Neural progenitor cell (in vitro differentiated cells): ENCODE measurements around the gene NKAIN1. TPM values are rescaled to one million over a fixed set of nuclear protein-coding genes. Genes with fewer than 3 reads are reported as not detected.
A peak's percentile ranks its signal among the peaks of the same experiment; 100 is the strongest.

Source experiments
- DNase-seq: peaks from one replicate; pipeline ENCODE4 v3.0.0-alpha.2; 2016; ENCODE audit warnings: low spot score
- H2AFZ ChIP-seq: fragments of 200-600 bp; sonication (generic); replicated peaks from 2 replicates; pipeline ENCODE4 v1.6.1; 2016; ENCODE audit warnings: antibody characterized with exemption
- H3F3A ChIP-seq: fragments of 200-600 bp; sonication (generic); 2 replicates; pipeline ENCODE4 v1.6.1; 2016; ENCODE audit warnings: antibody characterized with exemption, low read depth
- H3K27ac ChIP-seq: fragments of 200-600 bp; sonication (generic); 2 replicates; pipeline ENCODE4 v1.5.1; 2016; ENCODE audit warnings: mild to moderate bottlenecking
- H3K27me3 ChIP-seq: fragments of 200-600 bp; sonication (generic); 2 replicates; pipeline ENCODE4 v1.6.1; 2016; ENCODE audit warnings: mild to moderate bottlenecking, moderate library complexity
- H3K36me3 ChIP-seq: fragments of 200-600 bp; sonication (generic); 2 replicates; pipeline ENCODE4 v1.5.1; 2016
- H3K4me1 ChIP-seq: fragments of 200-600 bp; sonication (generic); 2 replicates; pipeline ENCODE4 v1.6.1; 2016; ENCODE audit warnings: mixed run types
- H3K4me2 ChIP-seq: fragments of 200-600 bp; sonication (generic); 2 replicates; pipeline ENCODE4 v1.6.1; 2016
- H3K4me3 ChIP-seq: fragments of 200-600 bp; sonication (generic); 2 replicates; pipeline ENCODE4 v1.5.1; 2016
- H3K79me2 ChIP-seq: fragments of 200-600 bp; sonication (generic); 2 replicates; pipeline ENCODE4 v1.6.1; 2016; ENCODE audit warnings: low read depth
- H3K9ac ChIP-seq: fragments of 200-600 bp; sonication (generic); 2 replicates; pipeline ENCODE4 v1.6.1; 2016
- H3K9me3 ChIP-seq: fragments of 200-600 bp; sonication (generic); 2 replicates; pipeline ENCODE4 v1.5.1; 2016; ENCODE audit warnings: low read depth
- H4K20me1 ChIP-seq: fragments of 200-600 bp; sonication (generic); 2 replicates; pipeline ENCODE4 v1.6.1; 2016; ENCODE audit warnings: low read depth
- H3K27ac Mint-ChIP-seq: 3 replicates; pipeline ENCODE4 v1.8.0; 2021; ENCODE audit warnings: mixed read lengths
- H3K27me3 Mint-ChIP-seq: 2 replicates; pipeline ENCODE4 v1.8.0; 2022; ENCODE audit warnings: low read depth, mild to moderate bottlenecking, inconsistent platforms, moderate library complexity, mixed read lengths; ENCODE audit not compliant: insufficient read depth
- H3K36me3 Mint-ChIP-seq: 3 replicates; pipeline ENCODE4 v1.8.0; 2021; ENCODE audit warnings: mixed read lengths
- H3K4me1 Mint-ChIP-seq: 3 replicates; pipeline ENCODE4 v1.8.0; 2021; ENCODE audit warnings: mixed read lengths
- H3K4me3 Mint-ChIP-seq: 3 replicates; pipeline ENCODE4 v1.8.0; 2021; ENCODE audit warnings: mild to moderate bottlenecking, moderate library complexity, mixed read lengths
- H3K9me3 Mint-ChIP-seq: 3 replicates; pipeline ENCODE4 v1.8.0; 2020; ENCODE audit warnings: mixed read lengths
- EZH2 ChIP-seq: fragments of 200-600 bp; sonication (generic); IDR thresholded peaks from 2 replicates; pipeline ENCODE4 v1.6.1; 2017; ENCODE audit warnings: antibody characterized with exemption, mild to moderate bottlenecking, moderate library complexity
- EZH2phosphoT487 ChIP-seq: fragments of 200-600 bp; sonication (generic); IDR thresholded peaks from 2 replicates; pipeline ENCODE4 v1.6.1; 2017; ENCODE audit warnings: antibody characterized with exemption
- total RNA-seq: library from RNA; depleted of rRNA; stranded (reverse); fragments of >200 nt; gene quantifications from 2 replicates; pipeline ENCODE4 v1.2.3, GENCODE V29; 2015; ENCODE audit warnings: low replicate concordance
- TF ChIP-seq, protein P1 (sequence below): fragments of 200-600 bp; sonication (generic); IDR thresholded peaks from 2 replicates; pipeline ENCODE4 v1.5.1; 2017; ENCODE audit warnings: antibody characterized with exemption, mild to moderate bottlenecking

NKAIN1 gene
- total RNA-seq, 1 donor from 2014 or later: 14.5 TPM

GRCh38 chr1:31227891-31228568 is 11.7 kb downstream of the NKAIN1 start:
- no peak overlapping the region for H3K4me3 ChIP-seq
- no peak overlapping the region for H2AFZ ChIP-seq
- H3K9me3 Mint-ChIP-seq: no peaks in the 10 kb centered on the region
- H3K9me3 ChIP-seq: no peaks in the 10 kb centered on the region
- H3K36me3 Mint-ChIP-seq: no peaks in the 10 kb centered on the region
- H3K4me1 Mint-ChIP-seq: peaks cover 44% of the 10 kb centered on the region
- H4K20me1 ChIP-seq: peaks cover 10% of the 10 kb centered on the region
- H3K36me3 ChIP-seq: no peaks in the 10 kb centered on the region
- TF ChIP-seq, protein P1, sequence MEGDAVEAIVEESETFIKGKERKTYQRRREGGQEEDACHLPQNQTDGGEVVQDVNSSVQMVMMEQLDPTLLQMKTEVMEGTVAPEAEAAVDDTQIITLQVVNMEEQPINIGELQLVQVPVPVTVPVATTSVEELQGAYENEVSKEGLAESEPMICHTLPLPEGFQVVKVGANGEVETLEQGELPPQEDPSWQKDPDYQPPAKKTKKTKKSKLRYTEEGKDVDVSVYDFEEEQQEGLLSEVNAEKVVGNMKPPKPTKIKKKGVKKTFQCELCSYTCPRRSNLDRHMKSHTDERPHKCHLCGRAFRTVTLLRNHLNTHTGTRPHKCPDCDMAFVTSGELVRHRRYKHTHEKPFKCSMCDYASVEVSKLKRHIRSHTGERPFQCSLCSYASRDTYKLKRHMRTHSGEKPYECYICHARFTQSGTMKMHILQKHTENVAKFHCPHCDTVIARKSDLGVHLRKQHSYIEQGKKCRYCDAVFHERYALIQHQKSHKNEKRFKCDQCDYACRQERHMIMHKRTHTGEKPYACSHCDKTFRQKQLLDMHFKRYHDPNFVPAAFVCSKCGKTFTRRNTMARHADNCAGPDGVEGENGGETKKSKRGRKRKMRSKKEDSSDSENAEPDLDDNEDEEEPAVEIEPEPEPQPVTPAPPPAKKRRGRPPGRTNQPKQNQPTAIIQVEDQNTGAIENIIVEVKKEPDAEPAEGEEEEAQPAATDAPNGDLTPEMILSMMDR: no peak
- TF ChIP-seq EZH2phosphoT487 (no peak), EZH2 (no peak)
- no peak overlapping the region for H3K4me2 ChIP-seq
- H3K27me3 Mint-ChIP-seq: peaks cover 5% of the 10 kb centered on the region
- no peaks in the 10 kb centered on the region for H3K27me3 ChIP-seq
- H3K79me2 ChIP-seq: no peaks in the 10 kb centered on the region
- DNase-seq: peak; percentile 78
- H3F3A ChIP-seq: peaks cover 9% of the 10 kb centered on the region
- no peak overlapping the region for H3K9ac ChIP-seq
- peaks cover 9% of the 10 kb centered on the region for H3K4me1 ChIP-seq
- no peak overlapping the region for H3K27ac ChIP-seq
- peak overlapping the region; percentile 52 for H3K4me3 Mint-ChIP-seq
- H3K27ac Mint-ChIP-seq: no peak overlapping the region

DNA sequence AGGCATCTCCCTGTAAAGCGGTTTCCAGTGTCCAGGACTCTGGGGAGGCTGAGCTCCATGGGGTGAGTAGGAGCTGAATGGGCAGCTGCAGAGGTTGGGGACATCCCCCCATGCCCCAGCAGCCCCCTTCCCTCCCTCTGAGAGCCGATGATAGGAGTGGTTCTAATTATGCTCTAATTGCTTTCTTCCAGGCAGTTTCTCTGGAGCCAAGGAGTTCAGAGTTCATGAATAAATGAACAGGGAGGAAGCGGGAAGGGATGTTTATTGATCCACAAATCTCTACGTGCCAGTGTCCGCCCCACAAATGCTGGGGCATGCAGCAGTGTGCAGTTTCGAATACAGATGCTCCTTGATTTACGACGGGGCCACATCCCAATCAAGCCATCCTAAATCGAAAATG is 15.6 kb downstream of the NKAIN1 start:
- no peaks in the 10 kb centered on the region for H3K36me3 ChIP-seq
- Mint-ChIP-seq H3K4me1 (peaks cover 48% of the 10 kb centered on the region), H3K9me3 (no peaks in the 10 kb centered on the region), H3K36me3 (no peaks in the 10 kb centered on the region), H3K27me3 (peaks cover 3% of the 10 kb centered on the region), H3K4me3 (peak overlapping the region; percentile 46), H3K27ac (no peak overlapping the region)
- H3K9me3 ChIP-seq: no peaks in the 10 kb centered on the region
- peaks cover 9% of the 10 kb centered on the region for H4K20me1 ChIP-seq
- peaks cover 17% of the 10 kb centered on the region for H3K4me1 ChIP-seq
- no peaks in the 10 kb centered on the region for H3K27me3 ChIP-seq
- peaks cover 9% of the 10 kb centered on the region for H3F3A ChIP-seq
- no peak for TF ChIP-seq EZH2phosphoT487
- TF ChIP-seq, protein P1: no peak
- H3K4me3 ChIP-seq: no peak overlapping the region
- H3K9ac ChIP-seq: no peak overlapping the region
- no peaks in the 10 kb centered on the region for H3K79me2 ChIP-seq
- H3K4me2 ChIP-seq: peak overlapping the region; percentile 17
- no peak for DNase-seq
- no peak overlapping the region for H2AFZ ChIP-seq
- peak overlapping the region; percentile 8 for H3K27ac ChIP-seq

DNA sequence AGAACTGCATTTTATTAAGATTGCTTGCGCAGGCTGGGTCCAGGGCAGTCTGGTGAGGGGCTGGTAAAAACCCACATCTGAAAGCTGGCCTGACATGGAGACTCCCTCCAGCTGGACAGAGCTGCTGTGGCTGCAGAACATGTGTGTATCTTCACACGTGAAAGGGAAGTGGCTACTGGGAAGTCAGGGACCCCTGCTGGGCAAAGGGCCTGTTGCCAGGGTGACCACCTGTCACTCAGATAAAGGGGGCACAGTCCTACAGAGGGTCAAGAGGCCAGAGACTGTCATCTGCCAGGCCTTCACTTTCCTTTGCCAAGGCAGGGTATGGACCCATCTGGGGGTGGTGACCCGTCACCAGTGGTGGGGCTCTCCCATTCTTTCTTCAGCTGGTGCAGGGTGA is 17.5 kb downstream of the NKAIN1 start:
- no peak overlapping the region for H3K4me3 Mint-ChIP-seq
- H3F3A ChIP-seq: peaks cover 6% of the 10 kb centered on the region
- H3K4me2 ChIP-seq: no peak overlapping the region
- H3K27ac ChIP-seq: no peak overlapping the region
- H3K4me3 ChIP-seq: no peak overlapping the region
- H3K27me3 ChIP-seq: no peaks in the 10 kb centered on the region
- no peaks in the 10 kb centered on the region for H3K9me3 Mint-ChIP-seq
- H4K20me1 ChIP-seq: no peaks in the 10 kb centered on the region
- no peaks in the 10 kb centered on the region for H3K36me3 ChIP-seq
- peaks cover 5% of the 10 kb centered on the region for H3K27me3 Mint-ChIP-seq
- H3K79me2 ChIP-seq: no peaks in the 10 kb centered on the region
- TF ChIP-seq, protein P1: no peak
- TF ChIP-seq EZH2: no peak
- TF ChIP-seq EZH2phosphoT487: no peak
- no peak overlapping the region for H3K9ac ChIP-seq
- H3K36me3 Mint-ChIP-seq: no peaks in the 10 kb centered on the region
- peak overlapping the region; percentile 42 for H3K27ac Mint-ChIP-seq
- peak; percentile 62 for DNase-seq
- H2AFZ ChIP-seq: no peak overlapping the region
- H3K4me1 ChIP-seq: peaks cover 17% of the 10 kb centered on the region
- H3K9me3 ChIP-seq: no peaks in the 10 kb centered on the region
- H3K4me1 Mint-ChIP-seq: peaks cover 40% of the 10 kb centered on the region
